Activated CD4-positive, alpha-beta memory T cell treated with anti-CD3 and anti-CD28 coated beads for 36 hours (primary cell): ENCODE results near the gene CNTLN. TPM values are rescaled to one million over a fixed set of nuclear protein-coding genes. Genes with fewer than 3 reads are reported as not detected.

Experiments
- CTCF ChIA-PET: fragments of 350-600 bp; sonication (Branson Sonifier 250); formaldehyde crosslinking; loops from one replicate; lab custom pipeline; 2021; ENCODE audit warnings: antibody characterized with exemption, inconsistent platforms; lab: Charles Lee
- POLR2A ChIA-PET: fragments of 350-600 bp; sonication (Branson Sonifier 250); formaldehyde crosslinking; loops from one replicate; lab custom pipeline; 2021; ENCODE audit warnings: antibody characterized with exemption; lab: Charles Lee
- DNase-seq: peaks from one replicate; pipeline ENCODE4 v3.0.0-alpha.2; 2020
- H3K27ac Mint-ChIP-seq: one replicate; pipeline ENCODE4 v1.8.0; 2021; ENCODE audit warnings: mixed read lengths
- H3K27me3 Mint-ChIP-seq: one replicate; pipeline ENCODE4 v1.8.0; 2021; ENCODE audit warnings: mixed read lengths
- H3K36me3 Mint-ChIP-seq: one replicate; pipeline ENCODE4 v1.8.0; 2021; ENCODE audit warnings: mixed read lengths
- H3K4me1 Mint-ChIP-seq: one replicate; pipeline ENCODE4 v1.8.0; 2021; ENCODE audit warnings: low read depth, mixed read lengths
- H3K4me3 Mint-ChIP-seq: one replicate; pipeline ENCODE4 v1.8.0; 2021; ENCODE audit warnings: mild to moderate bottlenecking, mixed read lengths
- H3K9me3 Mint-ChIP-seq: one replicate; pipeline ENCODE4 v1.8.0; 2021; ENCODE audit warnings: mixed read lengths
- intact Hi-C: fragments of 100-400 bp; cut with micrococcal nuclease; formaldehyde crosslinking; loops from one replicate; pipeline ENCODE4 v1.15.1; 2023
- total RNA-seq, 2 experiments: library from RNA; stranded (reverse); gene quantifications; one replicate each; pipeline ENCODE4 v1.2.3, GENCODE V29; 2021

The CNTLN gene
- total RNA-seq, 2 experiments from 2014 or later = 0.27 to 0.36 TPM

GRCh38 chr9:17191082-17191481 lies 56.2 kb downstream of the CNTLN start:
- H3K4me3 Mint-ChIP-seq = no peak overlapping the region
- DNase-seq = no peak
- no peaks in the 10 kb centered on the region for H3K36me3 Mint-ChIP-seq
- H3K9me3 Mint-ChIP-seq = peaks cover 16% of the 10 kb centered on the region
- CTCF ChIA-PET = no interaction called here
- H3K4me1 Mint-ChIP-seq = no peaks in the 10 kb centered on the region
- H3K27ac Mint-ChIP-seq = no peak overlapping the region
- intact Hi-C loops = no loop called here
- H3K27me3 Mint-ChIP-seq = no peaks in the 10 kb centered on the region
- POLR2A ChIA-PET = no interaction called here

GRCh38 chr9:17204611-17205152 lies 69.8 kb downstream of the CNTLN start:
- no peak for DNase-seq
- ChIA-PET CTCF (no interaction called here), POLR2A (no interaction called here)
- no peaks in the 10 kb centered on the region for H3K4me1 Mint-ChIP-seq
- H3K27ac Mint-ChIP-seq = no peak overlapping the region
- H3K9me3 Mint-ChIP-seq = peaks cover 56% of the 10 kb centered on the region
- no peaks in the 10 kb centered on the region for H3K36me3 Mint-ChIP-seq
- intact Hi-C loops = no loop called here
- no peak overlapping the region for H3K4me3 Mint-ChIP-seq
- no peaks in the 10 kb centered on the region for H3K27me3 Mint-ChIP-seq

GRCh38 chr9:17216011-17216410 lies 81.2 kb downstream of the CNTLN start:
- Mint-ChIP-seq H3K9me3 (peaks cover 27% of the 10 kb centered on the region), H3K27me3 (no peaks in the 10 kb centered on the region), H3K4me1 (no peaks in the 10 kb centered on the region), H3K27ac (no peak overlapping the region), H3K36me3 (no peaks in the 10 kb centered on the region), H3K4me3 (no peak overlapping the region)
- ChIA-PET CTCF (no interaction called here), POLR2A (no interaction called here)
- DNase-seq = no peak
- intact Hi-C loops = no loop called here

- Mint-ChIP-seq H3K9me3 (peaks cover 22% of the 10 kb centered on the region), H3K4me1 (no peaks in the 10 kb centered on the region), H3K36me3 (no peaks in the 10 kb centered on the region), H3K27ac (no peak overlapping the region), H3K27me3 (no peaks in the 10 kb centered on the region), H3K4me3 (no peak overlapping the region)
- POLR2A ChIA-PET = no interaction called here
- no peak for DNase-seq
- CTCF ChIA-PET = no interaction called here
- intact Hi-C loops = no loop called here
These were observed 81.8 kb downstream of the CNTLN start for GRCh38 chr9:17216646-17217045.

- no peaks in the 10 kb centered on the region for H3K27me3 Mint-ChIP-seq
- no peaks in the 10 kb centered on the region for H3K36me3 Mint-ChIP-seq
- no peak overlapping the region for H3K27ac Mint-ChIP-seq
- peaks cover 18% of the 10 kb centered on the region for H3K9me3 Mint-ChIP-seq
- H3K4me3 Mint-ChIP-seq = no peak overlapping the region
- DNase-seq = no peak
- ChIA-PET CTCF (no interaction called here), POLR2A (no interaction called here)
- intact Hi-C loops = no loop called here
- H3K4me1 Mint-ChIP-seq = no peaks in the 10 kb centered on the region
These were observed 82.4 kb downstream of the CNTLN start for GRCh38 chr9:17217272-17217671.

GRCh38 chr9:17219261-17219660 lies 84.4 kb downstream of the CNTLN start:
- no peak for DNase-seq
- intact Hi-C loops = no loop called here
- H3K27me3 Mint-ChIP-seq = no peaks in the 10 kb centered on the region
- H3K4me3 Mint-ChIP-seq = no peak overlapping the region
- ChIA-PET POLR2A (no interaction called here), CTCF (no interaction called here)
- H3K9me3 Mint-ChIP-seq = peaks cover 5% of the 10 kb centered on the region
- no peak overlapping the region for H3K27ac Mint-ChIP-seq
- H3K36me3 Mint-ChIP-seq = no peaks in the 10 kb centered on the region
- H3K4me1 Mint-ChIP-seq = no peaks in the 10 kb centered on the region

GRCh38 chr9:17222932-17223331 lies 88.1 kb downstream of the CNTLN start:
- POLR2A ChIA-PET = no interaction called here
- no peaks in the 10 kb centered on the region for H3K27me3 Mint-ChIP-seq
- H3K4me1 Mint-ChIP-seq = no peaks in the 10 kb centered on the region
- no peak for DNase-seq
- CTCF ChIA-PET = no interaction called here
- no peaks in the 10 kb centered on the region for H3K9me3 Mint-ChIP-seq
- H3K36me3 Mint-ChIP-seq = no peaks in the 10 kb centered on the region
- H3K4me3 Mint-ChIP-seq = no peak overlapping the region
- intact Hi-C loops = no loop called here
- no peak overlapping the region for H3K27ac Mint-ChIP-seq

- ChIA-PET POLR2A (no interaction called here), CTCF (no interaction called here)
- peaks cover 3% of the 10 kb centered on the region for H3K9me3 Mint-ChIP-seq
- no peak overlapping the region for H3K27ac Mint-ChIP-seq
- H3K4me3 Mint-ChIP-seq = no peak overlapping the region
- DNase-seq = no peak
- no peaks in the 10 kb centered on the region for H3K4me1 Mint-ChIP-seq
- H3K36me3 Mint-ChIP-seq = no peaks in the 10 kb centered on the region
- no peaks in the 10 kb centered on the region for H3K27me3 Mint-ChIP-seq
- intact Hi-C loops = no loop called here
These were observed 90.6 kb downstream of the CNTLN start for GRCh38 chr9:17225407-17225806.

- no peak for DNase-seq
- H3K4me1 Mint-ChIP-seq = no peaks in the 10 kb centered on the region
- H3K9me3 Mint-ChIP-seq = peaks cover 14% of the 10 kb centered on the region
- ChIA-PET POLR2A (no interaction called here), CTCF (no interaction called here)
- H3K27ac Mint-ChIP-seq = no peak overlapping the region
- H3K27me3 Mint-ChIP-seq = no peaks in the 10 kb centered on the region
- no peak overlapping the region for H3K4me3 Mint-ChIP-seq
- H3K36me3 Mint-ChIP-seq = no peaks in the 10 kb centered on the region
- intact Hi-C loops = no loop called here
These were observed 95.2 kb downstream of the CNTLN start for GRCh38 chr9:17229945-17230560.

GRCh38 chr9:17230646-17231045 lies 95.8 kb downstream of the CNTLN start:
- intact Hi-C loops = no loop called here

GRCh38 chr9:17236147-17236546 lies 101.3 kb downstream of the CNTLN start:
- Mint-ChIP-seq H3K4me3 (no peak overlapping the region), H3K36me3 (no peaks in the 10 kb centered on the region), H3K9me3 (peaks cover 24% of the 10 kb centered on the region), H3K27me3 (no peaks in the 10 kb centered on the region), H3K4me1 (no peaks in the 10 kb centered on the region), H3K27ac (no peak overlapping the region)
- ChIA-PET CTCF (no interaction called here), POLR2A (no interaction called here)
- intact Hi-C loops = no loop called here
- DNase-seq = no peak

More at GRCh38 chr9:17230646-17231045, 95.8 kb downstream of the CNTLN start:
- DNase-seq = no peak
- Mint-ChIP-seq H3K36me3 (no peaks in the 10 kb centered on the region), H3K9me3 (peaks cover 14% of the 10 kb centered on the region), H3K4me1 (no peaks in the 10 kb centered on the region), H3K4me3 (no peak overlapping the region), H3K27me3 (no peaks in the 10 kb centered on the region), H3K27ac (no peak overlapping the region)
- CTCF ChIA-PET = no interaction called here
- POLR2A ChIA-PET = no interaction called here

- CTCF ChIA-PET = no interaction called here
- Mint-ChIP-seq H3K36me3 (no peaks in the 10 kb centered on the region), H3K27ac (no peak overlapping the region), H3K9me3 (peaks cover 39% of the 10 kb centered on the region), H3K4me3 (no peak overlapping the region), H3K4me1 (no peaks in the 10 kb centered on the region), H3K27me3 (no peaks in the 10 kb centered on the region)
- POLR2A ChIA-PET = no interaction called here
- intact Hi-C loops = no loop called here
- no peak for DNase-seq
These were observed 111.9 kb downstream of the CNTLN start for GRCh38 chr9:17246770-17247169.

- DNase-seq = no peak
- no peaks in the 10 kb centered on the region for H3K27me3 Mint-ChIP-seq
- no peak overlapping the region for H3K4me3 Mint-ChIP-seq
- no peaks in the 10 kb centered on the region for H3K36me3 Mint-ChIP-seq
- H3K9me3 Mint-ChIP-seq = peaks cover 46% of the 10 kb centered on the region
- H3K27ac Mint-ChIP-seq = no peak overlapping the region
- ChIA-PET CTCF (no interaction called here), POLR2A (no interaction called here)
- intact Hi-C loops = no loop called here
- no peaks in the 10 kb centered on the region for H3K4me1 Mint-ChIP-seq
These were observed 116.3 kb downstream of the CNTLN start for GRCh38 chr9:17251100-17251499.
